Caco-2 (cell line): ENCODE results near the gene TRAFD1. TPM values are rescaled to one million over a fixed set of nuclear protein-coding genes. Genes with fewer than 3 reads are reported as not detected.
A peak's percentile ranks its signal among the peaks of the same experiment; 100 is the strongest.

Experiments
- BruUV-seq: library from RNA; stranded (reverse); fragments of 400-500 nt; replicated peaks from 2 replicates; lab custom pipeline; 2021; lab: Mats Ljungman, UMichigan
- CTCF ChIA-PET: fragments of 300-600 bp; sonication (Branson Sonifier 250); formaldehyde crosslinking; loops from one replicate; lab custom pipeline; 2022; ENCODE audit warnings: antibody characterized with exemption; lab: Charles Lee
- POLR2A ChIA-PET: fragments of 300-600 bp; sonication (Branson Sonifier 250); formaldehyde crosslinking; loops from one replicate; lab custom pipeline; 2022; ENCODE audit warnings: antibody characterized with exemption; lab: Charles Lee
- DNase-seq, 2 experiments: peaks; one replicate each; pipeline versions ENCODE4 v3.0.0 to v3.0.0-alpha.2; 2020 to 2022
- H3K27me3 ChIP-seq: replicated peaks from 2 replicates; pipeline ENCODE4 v1.6.0; 2011; ENCODE audit warnings: low read length; ENCODE audit not compliant: control insufficient read depth, insufficient read depth
- H3K36me3 ChIP-seq: 2 replicates; pipeline ENCODE4 v1.5.1; 2011; ENCODE audit warnings: low read length; ENCODE audit not compliant: control insufficient read depth, insufficient read depth
- H3K4me1 ChIP-seq: fragments of 250-450 bp; sonication (Bioruptor Pico); 2 replicates; pipeline ENCODE4 v1.5.1; 2020; ENCODE audit warnings: mild to moderate bottlenecking
- H3K4me3 ChIP-seq: 2 replicates; pipeline ENCODE4 v1.5.1; 2011; ENCODE audit warnings: low read depth, mild to moderate bottlenecking, control low read depth, low read length
- H3K9me3 ChIP-seq: fragments of 250-450 bp; sonication (Bioruptor Pico); 2 replicates; pipeline ENCODE4 v1.5.1; 2020; ENCODE audit warnings: mild to moderate bottlenecking, moderate library complexity
- H3K27ac Mint-ChIP-seq: one replicate; pipeline ENCODE4 v1.8.0; 2022; ENCODE audit warnings: mixed read lengths; ENCODE audit not compliant: unreplicated experiment
- H3K27me3 Mint-ChIP-seq: one replicate; pipeline ENCODE4 v1.8.0; 2022; ENCODE audit warnings: mixed read lengths; ENCODE audit not compliant: insufficient read depth, unreplicated experiment
- H3K36me3 Mint-ChIP-seq: one replicate; pipeline ENCODE4 v1.8.0; 2022; ENCODE audit warnings: mild to moderate bottlenecking, mixed read lengths; ENCODE audit not compliant: insufficient read depth, unreplicated experiment
- H3K4me1 Mint-ChIP-seq: one replicate; pipeline ENCODE4 v1.8.0; 2022; ENCODE audit warnings: low read depth, mixed read lengths; ENCODE audit not compliant: unreplicated experiment
- H3K4me3 Mint-ChIP-seq: one replicate; pipeline ENCODE4 v1.8.0; 2022; ENCODE audit warnings: mild to moderate bottlenecking, moderate library complexity, mixed read lengths; ENCODE audit not compliant: unreplicated experiment
- H3K9me3 Mint-ChIP-seq: one replicate; pipeline ENCODE4 v1.8.0; 2022; ENCODE audit warnings: mixed read lengths; ENCODE audit not compliant: unreplicated experiment
- intact Hi-C: fragments of 100-400 bp; cut with micrococcal nuclease; formaldehyde crosslinking; loops from one replicate; pipeline ENCODE4 v1.10.0; 2022; ENCODE audit not compliant: unreplicated experiment
- total RNA-seq: library from RNA; stranded (reverse); gene quantifications from 2 replicates; pipeline ENCODE4 v1.2.3, GENCODE V29; 2022
- TF ChIP-seq, protein P1 (sequence below), 2 experiments: fragments of 200-600 bp in 1 of 2; IDR thresholded peaks; 1 replicate in 1 of 2; 2 replicates in 1 of 2; pipeline versions ENCODE4 v1.5.1 to v1.8.0; 2011 to 2022; ENCODE audit warnings: antibody characterized with exemption in 1 of 2, control low read depth in 1 of 2, inconsistent platforms in 1 of 2, low read depth in 1 of 2, low read length in 1 of 2, mild to moderate bottlenecking in 1 of 2, moderate library complexity in 1 of 2; ENCODE audit not compliant: insufficient read depth in 1 of 2, severe bottlenecking in 1 of 2, unreplicated experiment in 1 of 2

The TRAFD1 gene
- total RNA-seq, 1 experiment from 2014 or later: 25.5 TPM

DNA sequence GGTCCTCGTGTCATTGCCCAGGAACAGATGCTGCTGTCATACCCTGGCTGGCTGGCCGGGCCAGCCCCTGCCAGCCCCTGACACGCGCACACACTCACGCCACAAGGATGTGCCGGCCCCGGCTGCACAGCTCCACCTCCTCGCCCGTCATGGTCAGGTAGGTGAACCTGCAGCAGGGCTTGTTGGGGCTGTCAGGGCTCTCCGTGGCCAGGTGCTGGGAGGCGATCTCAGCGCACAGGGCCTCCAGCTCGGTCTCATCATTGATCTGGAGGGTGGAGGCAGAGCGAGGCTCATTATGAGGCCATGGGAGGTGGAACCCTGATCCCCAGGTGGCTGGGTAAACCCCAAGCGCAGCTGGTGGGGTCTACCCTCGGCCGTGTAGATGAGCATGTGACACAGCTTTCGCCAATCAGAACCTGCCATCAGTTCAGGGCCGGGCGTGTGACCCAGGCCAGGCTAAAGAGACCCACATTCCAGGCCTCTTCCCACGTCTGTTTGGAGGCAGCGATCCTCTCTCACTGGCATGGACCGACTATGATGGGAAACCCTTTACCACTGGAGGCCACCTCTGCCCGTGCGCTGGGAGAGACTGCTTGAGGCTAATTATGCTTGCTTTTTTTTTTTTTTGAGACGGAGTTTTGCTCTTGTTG lies 38.8 kb downstream of the TRAFD1 start:
- Histone ChIP-seq H3K4me3 (no peak overlapping the region), H3K27me3 (no peaks in the 10 kb centered on the region), H3K36me3 (peaks cover 2% of the 10 kb centered on the region; the same call in 1 of the 2 replicates), H3K9me3 (no peaks in the 10 kb centered on the region; the same call in 1 of the 2 replicates), H3K4me1 (no peaks in the 10 kb centered on the region)
- Mint-ChIP-seq H3K4me1 (no peaks in the 10 kb centered on the region), H3K9me3 (no peaks in the 10 kb centered on the region), H3K27me3 (no peaks in the 10 kb centered on the region), H3K36me3 (peaks cover 43% of the 10 kb centered on the region), H3K27ac (no peak overlapping the region), H3K4me3 (no peak overlapping the region)
- CTCF ChIA-PET: interaction anchor here (0.7 kb wide), 1 partner anchor 53 kb away, joined by 4 read pairs; no protein-coding TSS in a partner anchor
- TF ChIP-seq, protein P1, sequence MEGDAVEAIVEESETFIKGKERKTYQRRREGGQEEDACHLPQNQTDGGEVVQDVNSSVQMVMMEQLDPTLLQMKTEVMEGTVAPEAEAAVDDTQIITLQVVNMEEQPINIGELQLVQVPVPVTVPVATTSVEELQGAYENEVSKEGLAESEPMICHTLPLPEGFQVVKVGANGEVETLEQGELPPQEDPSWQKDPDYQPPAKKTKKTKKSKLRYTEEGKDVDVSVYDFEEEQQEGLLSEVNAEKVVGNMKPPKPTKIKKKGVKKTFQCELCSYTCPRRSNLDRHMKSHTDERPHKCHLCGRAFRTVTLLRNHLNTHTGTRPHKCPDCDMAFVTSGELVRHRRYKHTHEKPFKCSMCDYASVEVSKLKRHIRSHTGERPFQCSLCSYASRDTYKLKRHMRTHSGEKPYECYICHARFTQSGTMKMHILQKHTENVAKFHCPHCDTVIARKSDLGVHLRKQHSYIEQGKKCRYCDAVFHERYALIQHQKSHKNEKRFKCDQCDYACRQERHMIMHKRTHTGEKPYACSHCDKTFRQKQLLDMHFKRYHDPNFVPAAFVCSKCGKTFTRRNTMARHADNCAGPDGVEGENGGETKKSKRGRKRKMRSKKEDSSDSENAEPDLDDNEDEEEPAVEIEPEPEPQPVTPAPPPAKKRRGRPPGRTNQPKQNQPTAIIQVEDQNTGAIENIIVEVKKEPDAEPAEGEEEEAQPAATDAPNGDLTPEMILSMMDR (IDR thresholded peaks at IDR 0.05; ENCODE audit: insufficient read depth in 1 of 2, low read depth in 1 of 2, low read length in 1 of 2, severe bottlenecking in 1 of 2, unreplicated experiment in 1 of 2): no peak
- POLR2A ChIA-PET: no interaction called here
- intact Hi-C loops: no loop called here
- peak in 1 of 2 experiments; percentile 28 for DNase-seq
- no TSS peak for BruUV-seq

DNA sequence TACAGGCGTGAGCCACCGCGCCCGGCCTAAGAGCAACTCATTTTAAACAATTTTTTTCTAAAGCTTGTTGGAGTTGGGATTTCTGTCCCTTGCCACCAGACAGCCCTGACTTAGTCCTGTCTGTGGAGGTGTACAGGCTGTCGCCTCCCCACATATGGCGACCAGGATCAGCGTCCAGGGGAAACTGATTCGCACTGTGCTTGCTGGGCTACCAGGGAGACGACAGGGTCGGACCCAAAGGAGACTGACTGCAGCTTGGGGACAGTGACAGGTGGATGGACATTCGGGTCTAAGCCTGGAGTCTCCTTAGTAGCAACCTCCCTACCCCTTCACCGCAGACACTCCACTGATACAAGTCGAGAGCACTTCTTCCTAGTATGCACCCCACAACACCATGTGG lies 40.3 kb downstream of the TRAFD1 start:
- H3K27me3 Mint-ChIP-seq: no peaks in the 10 kb centered on the region
- intact Hi-C loops: no loop called here
- no peaks in the 10 kb centered on the region for H3K9me3 ChIP-seq
- H3K4me3 Mint-ChIP-seq: no peak overlapping the region
- no peaks in the 10 kb centered on the region for H3K27me3 ChIP-seq
- TF ChIP-seq, protein P1 (IDR thresholded peaks at IDR 0.05; ENCODE audit: insufficient read depth in 1 of 2, low read depth in 1 of 2, low read length in 1 of 2, severe bottlenecking in 1 of 2, unreplicated experiment in 1 of 2): no peak
- no peaks in the 10 kb centered on the region for H3K4me1 Mint-ChIP-seq
- BruUV-seq: no TSS peak
- CTCF ChIA-PET: no interaction called here
- POLR2A ChIA-PET: no interaction called here
- H3K4me3 ChIP-seq: no peak overlapping the region
- H3K4me1 ChIP-seq: no peaks in the 10 kb centered on the region
- no peak overlapping the region for H3K27ac Mint-ChIP-seq
- H3K9me3 Mint-ChIP-seq: no peaks in the 10 kb centered on the region
- H3K36me3 ChIP-seq: no peaks in the 10 kb centered on the region; the same call in 1 of the 2 replicates
- DNase-seq: peak in 1 of 2 experiments; percentile 23
- peaks cover 36% of the 10 kb centered on the region for H3K36me3 Mint-ChIP-seq

DNA sequence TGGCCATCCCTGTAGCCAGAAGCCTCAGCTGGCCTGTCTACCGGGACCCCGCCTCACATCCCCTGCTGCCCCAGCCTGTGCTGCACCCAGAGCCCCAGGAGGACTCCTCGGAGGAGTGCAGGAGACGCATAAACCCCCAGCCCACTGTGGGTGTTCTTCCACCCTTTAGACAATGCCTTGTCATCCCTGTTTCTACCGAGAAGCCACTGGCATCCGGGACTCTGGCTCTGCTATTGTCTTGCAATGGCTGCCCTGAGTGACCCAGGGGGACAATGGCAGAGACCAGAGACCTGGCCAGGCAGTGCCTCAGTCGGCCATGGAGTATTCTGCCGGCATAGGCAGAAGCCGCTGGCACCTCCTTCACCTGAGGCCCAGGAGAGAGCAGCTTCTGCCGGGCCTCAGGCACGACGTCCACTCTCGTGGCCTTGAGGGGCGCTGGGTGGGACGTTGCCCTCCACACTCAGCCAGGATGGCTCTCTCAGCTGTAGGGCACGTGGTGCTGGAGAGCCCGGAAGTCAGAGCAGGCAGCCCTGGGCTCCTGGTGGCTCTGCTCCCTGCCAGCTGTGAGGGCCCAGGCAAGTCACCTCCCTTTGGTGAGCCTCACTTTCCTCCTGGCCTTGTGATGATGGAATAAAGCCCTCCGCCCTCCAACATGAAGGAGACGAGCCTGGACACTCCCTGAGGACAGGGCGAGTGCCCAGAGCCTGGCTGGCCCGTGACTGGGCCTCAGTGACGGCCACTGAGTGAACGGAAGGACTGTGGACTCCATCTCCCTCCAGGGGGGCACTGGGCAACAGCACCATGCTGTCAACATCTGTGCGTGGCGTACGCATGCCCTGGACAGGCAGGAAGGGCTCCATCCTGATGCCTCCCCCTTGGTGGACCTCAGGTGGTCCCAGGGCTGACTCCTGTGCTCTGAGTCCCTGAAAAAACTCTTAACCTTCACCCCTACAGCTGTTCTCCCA lies 41.0 kb downstream of the TRAFD1 start:
- Mint-ChIP-seq H3K9me3 (no peaks in the 10 kb centered on the region), H3K4me1 (no peaks in the 10 kb centered on the region), H3K4me3 (no peak overlapping the region), H3K27me3 (no peaks in the 10 kb centered on the region), H3K36me3 (peaks cover 32% of the 10 kb centered on the region), H3K27ac (no peak overlapping the region)
- Histone ChIP-seq H3K9me3 (no peaks in the 10 kb centered on the region), H3K4me1 (no peaks in the 10 kb centered on the region), H3K4me3 (no peak overlapping the region), H3K36me3 (no peaks in the 10 kb centered on the region; the same call in 1 of the 2 replicates), H3K27me3 (no peaks in the 10 kb centered on the region)
- POLR2A ChIA-PET: no interaction called here
- TF ChIP-seq, protein P1 (IDR thresholded peaks at IDR 0.05; ENCODE audit: insufficient read depth in 1 of 2, low read depth in 1 of 2, low read length in 1 of 2, severe bottlenecking in 1 of 2, unreplicated experiment in 1 of 2): no peak
- intact Hi-C loops: no loop called here
- no TSS peak for BruUV-seq
- CTCF ChIA-PET: no interaction called here
- peak in 1 of 2 experiments; percentile 21 for DNase-seq
